Activated T-cell treated with anti-CD3 and anti-CD28 coated beads for 1 hour (primary cell): ENCODE measurements around the gene PGF.
"Not testable (repeated sequence)": the region's sequence is repeated elsewhere in the genome, so short reads cannot be mapped to it uniquely, and the experiment has no call there.

ENCODE experiments used
- DNase-seq: peaks from one replicate; pipeline ENCODE4 v3.0.0-alpha.2; 2020; ENCODE audit warnings: low read depth

The PGF gene

GRCh38 chr14:74941676-74942097 lies 13.7 kb downstream of the PGF start:
- peak; percentile 46 for DNase-seq

- DNase-seq: peak; percentile 5
Observed at GRCh38 chr14:74940956-74941565, 14.3 kb downstream of the PGF start.

GRCh38 chr14:74938531-74939495 lies 16.6 kb downstream of the PGF start:
- no peak for DNase-seq

GRCh38 chr14:74937171-74937570 lies 18.2 kb downstream of the PGF start:
- DNase-seq: no peak

GRCh38 chr14:74936731-74937130 lies 18.7 kb downstream of the PGF start:
- no peak for DNase-seq

GRCh38 chr14:74936151-74936550 lies 19.2 kb downstream of the PGF start:
- no peak for DNase-seq

GRCh38 chr14:74935360-74935680 lies 20.1 kb downstream of the PGF start:
- DNase-seq: no peak

- no peak for DNase-seq
Observed at GRCh38 chr14:74934476-74935359, 20.7 kb downstream of the PGF start.

- DNase-seq: no peak
Observed at GRCh38 chr14:74934041-74934440, 21.4 kb downstream of the PGF start.

GRCh38 chr14:74932936-74933335 lies 22.5 kb downstream of the PGF start:
- not testable (repeated sequence) for DNase-seq

GRCh38 chr14:74932401-74932901 lies 22.9 kb downstream of the PGF start:
- no peak for DNase-seq

- DNase-seq: not testable (repeated sequence)
Observed at GRCh38 chr14:74931744-74932143, 23.7 kb downstream of the PGF start.

- DNase-seq: no peak
Observed at GRCh38 chr14:74929242-74929641, 26.2 kb downstream of the PGF start.

GRCh38 chr14:74927225-74927624 lies 28.2 kb downstream of the PGF start:
- DNase-seq: no peak

GRCh38 chr14:74924061-74924460 lies 31.3 kb downstream of the PGF start:
- DNase-seq: no peak

GRCh38 chr14:74922752-74923401 lies 32.5 kb downstream of the PGF start, which contains the start of gene RPS6KL1:
Gene RPS6KL1, minus strand, starts transcription at chr14:74923260. Its CDS starts 1,719 bp downstream, at chr14:74921541.
- DNase-seq: peak; percentile 48

- DNase-seq: no peak
Observed at GRCh38 chr14:74921987-74922751, 33.2 kb downstream of the PGF start.

GRCh38 chr14:74921053-74921620 lies 34.3 kb downstream of the PGF start:
- DNase-seq: no peak

- no peak for DNase-seq
Observed at GRCh38 chr14:74920281-74920680, 35.1 kb downstream of the PGF start.

GRCh38 chr14:74919421-74920165 lies 35.8 kb downstream of the PGF start:
- DNase-seq: no peak
